Keratinocyte (primary cell): ENCODE measurements around the gene TSR3.

Experiments
- CTCF ChIP-seq, 3 experiments: IDR thresholded peaks in 1 of 3; conservative IDR thresholded peaks in 1 of 3; optimal IDR thresholded peaks in 1 of 3; 2 replicates in 2 of 3; 3 replicates in 1 of 3; pipeline versions ENCODE3 to v1.5.1; 2011; ENCODE audit warnings: low read length in 3 of 3, mild to moderate bottlenecking in 3 of 3, moderate library complexity in 2 of 3, control low read depth in 1 of 3, inconsistent platforms in 1 of 3; ENCODE audit not compliant: insufficient read depth in 2 of 3; ENCODE audit errors: extremely low read depth in 1 of 3
- EZH2 ChIP-seq: IDR thresholded peaks from one replicate; pipeline ENCODE4 v1.6.1; 2012; ENCODE audit warnings: inconsistent platforms, mild to moderate bottlenecking, low read length, moderate library complexity

- TF ChIP-seq CTCF (optimal IDR thresholded peaks at IDR 0.05 in 1 of 3, IDR thresholded peaks at IDR 0.05 in 1 of 3, conservative IDR thresholded peaks at IDR 0.05 in 1 of 3; ENCODE audit: extremely low read depth in 1 of 3, insufficient read depth in 2 of 3, low read length in 3 of 3) (no peak), EZH2 (no peak)
These were observed 40.9 kb downstream of the TSR3 start for GRCh38 chr16:1310832-1311200.
